ENCODE measurements around the gene CRYBB1.

Gene CRYBB1

DNA sequence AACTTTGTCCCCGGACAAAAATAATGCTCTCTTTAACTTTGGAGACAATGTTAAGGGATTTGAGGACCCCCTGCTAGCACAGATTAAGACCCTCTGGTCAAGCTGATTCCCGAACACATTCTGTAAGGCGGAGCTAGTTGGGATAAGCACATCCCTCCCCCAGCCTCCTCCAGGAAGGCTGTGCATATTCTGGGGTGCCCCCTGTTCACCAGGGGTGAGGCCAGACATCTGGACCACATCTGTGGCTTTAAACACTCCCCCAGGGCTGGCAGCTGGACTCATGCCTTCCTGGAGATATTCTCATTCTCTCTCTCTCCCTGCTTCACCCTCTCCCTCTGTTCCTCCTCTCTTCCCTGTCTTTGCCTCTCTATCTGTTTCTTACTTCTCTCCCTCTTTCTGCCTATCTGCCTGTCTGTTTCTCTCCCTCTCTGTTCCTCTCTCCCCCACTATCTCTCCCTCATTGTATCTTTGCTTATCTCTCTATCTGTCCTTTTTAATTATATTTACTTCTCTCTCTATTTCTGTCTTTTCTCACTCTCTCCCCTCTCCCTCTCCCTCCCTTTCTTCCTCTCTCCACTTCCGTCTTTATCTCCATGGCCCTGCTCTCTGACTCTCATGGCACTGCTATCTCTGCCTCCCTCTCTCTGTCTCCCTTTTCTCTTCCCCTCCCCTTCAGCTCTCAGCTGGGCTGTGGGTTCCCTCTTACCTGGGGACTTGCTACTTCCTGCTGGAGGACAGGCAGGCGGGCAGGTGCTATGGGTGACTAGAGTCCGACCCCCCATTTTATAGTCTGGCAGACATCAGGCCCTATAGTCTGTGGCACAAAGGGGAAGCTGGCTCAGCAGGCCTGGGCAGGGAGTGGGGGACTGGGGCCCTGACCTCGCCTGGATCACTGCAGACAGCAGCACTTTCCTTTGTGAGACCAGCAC, at the start of gene CRYBB1:
TSS of gene CRYBB1 (minus strand) at position 757 of the 929 bp plus-strand sequence. CDS start 1,708 bp downstream, outside the sequence.
- Histone ChIP-seq H3K27ac (ENCODE audit: low read depth, low read length) (peak within 1 kb of the TSS; percentile 29), H3K4me3 (ENCODE audit: low read length) (peak within 1 kb of the TSS; percentile 25), H3K27me3 (ENCODE audit: control insufficient read depth, low read length) (peaks cover 16% of the 10 kb centered on the region), H3K9me2 (replicated peaks; ENCODE audit: control insufficient read depth, low read length) (no peaks in the 10 kb centered on the region), H3K4me1 (ENCODE audit: control insufficient read depth, low read length) (peaks cover 41% of the 10 kb centered on the region), H3K36me3 (ENCODE audit: control insufficient read depth, low read length) (no peaks in the 10 kb centered on the region), H3K9me3 (ENCODE audit: control insufficient read depth, insufficient read depth, low read length) (no peaks in the 10 kb centered on the region), H4K20me1 (ENCODE audit: control insufficient read depth, insufficient read depth, low read depth, low read length) (no peaks in the 10 kb centered on the region), H3K79me2 (ENCODE audit: control insufficient read depth, low read length) (no peaks in the 10 kb centered on the region), H3K4me2 (ENCODE audit: low read length) (peak within 1 kb of the TSS; percentile 50), H3F3A (ENCODE audit: control insufficient read depth, insufficient read depth) (0 out of 2 replicates have a peak, but pooled peaks cover 8% of the 10 kb centered on the region)
- no peak for TF ChIP-seq EZH2phosphoT487 (IDR thresholded peaks at IDR 0.05; ENCODE audit: borderline replicate concordance, low read length)
- TF ChIP-seq, protein P1, sequence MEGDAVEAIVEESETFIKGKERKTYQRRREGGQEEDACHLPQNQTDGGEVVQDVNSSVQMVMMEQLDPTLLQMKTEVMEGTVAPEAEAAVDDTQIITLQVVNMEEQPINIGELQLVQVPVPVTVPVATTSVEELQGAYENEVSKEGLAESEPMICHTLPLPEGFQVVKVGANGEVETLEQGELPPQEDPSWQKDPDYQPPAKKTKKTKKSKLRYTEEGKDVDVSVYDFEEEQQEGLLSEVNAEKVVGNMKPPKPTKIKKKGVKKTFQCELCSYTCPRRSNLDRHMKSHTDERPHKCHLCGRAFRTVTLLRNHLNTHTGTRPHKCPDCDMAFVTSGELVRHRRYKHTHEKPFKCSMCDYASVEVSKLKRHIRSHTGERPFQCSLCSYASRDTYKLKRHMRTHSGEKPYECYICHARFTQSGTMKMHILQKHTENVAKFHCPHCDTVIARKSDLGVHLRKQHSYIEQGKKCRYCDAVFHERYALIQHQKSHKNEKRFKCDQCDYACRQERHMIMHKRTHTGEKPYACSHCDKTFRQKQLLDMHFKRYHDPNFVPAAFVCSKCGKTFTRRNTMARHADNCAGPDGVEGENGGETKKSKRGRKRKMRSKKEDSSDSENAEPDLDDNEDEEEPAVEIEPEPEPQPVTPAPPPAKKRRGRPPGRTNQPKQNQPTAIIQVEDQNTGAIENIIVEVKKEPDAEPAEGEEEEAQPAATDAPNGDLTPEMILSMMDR (IDR thresholded peaks at IDR 0.05; ENCODE audit: low read depth, low read length, poor library complexity, severe bottlenecking): no peak

DNA sequence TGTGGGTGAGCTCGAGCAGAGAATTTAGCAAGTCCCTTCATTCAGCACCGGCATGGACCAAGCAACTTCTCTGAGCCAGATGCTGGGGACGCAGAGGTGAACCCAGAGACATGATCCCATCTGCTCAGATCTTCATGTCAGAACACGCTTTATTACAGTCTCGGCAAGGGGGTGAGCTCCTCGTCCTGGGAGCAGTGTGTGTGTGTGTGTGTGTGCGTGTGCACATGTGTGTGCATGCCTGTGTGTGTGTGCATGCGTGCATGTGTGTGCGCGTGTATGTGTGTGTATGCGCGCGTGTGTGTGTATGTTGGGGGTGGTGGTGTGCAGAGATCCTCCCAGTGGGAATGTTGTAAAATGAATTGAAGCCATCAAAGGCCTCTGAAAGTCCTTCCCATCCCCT, 49.3 kb upstream of the CRYBB1 start:
- H3K27ac ChIP-seq (ENCODE audit: low read depth, low read length): no peak overlapping the region
- peaks cover 100% of the 10 kb centered on the region for H3K4me1 ChIP-seq (ENCODE audit: control insufficient read depth, low read length)
- H3K9me3 ChIP-seq (ENCODE audit: control insufficient read depth, insufficient read depth, low read length): no peaks in the 10 kb centered on the region
- no peaks in the 10 kb centered on the region for H4K20me1 ChIP-seq (ENCODE audit: control insufficient read depth, insufficient read depth, low read depth, low read length)
- H3F3A ChIP-seq (ENCODE audit: control insufficient read depth, insufficient read depth): peaks cover 25% of the 10 kb centered on the region
- no peaks in the 10 kb centered on the region for H3K36me3 ChIP-seq (ENCODE audit: control insufficient read depth, low read length)
- no peaks in the 10 kb centered on the region for H3K27me3 ChIP-seq (ENCODE audit: control insufficient read depth, low read length)
- no peaks in the 10 kb centered on the region for H3K9me2 ChIP-seq (replicated peaks; ENCODE audit: control insufficient read depth, low read length)
- no peaks in the 10 kb centered on the region for H3K79me2 ChIP-seq (ENCODE audit: control insufficient read depth, low read length)
- H3K4me3 ChIP-seq (ENCODE audit: low read length): no peak overlapping the region
- TF ChIP-seq EZH2phosphoT487 (IDR thresholded peaks at IDR 0.05; ENCODE audit: borderline replicate concordance, low read length): no peak
- TF ChIP-seq, protein P1 (IDR thresholded peaks at IDR 0.05; ENCODE audit: low read depth, low read length, poor library complexity, severe bottlenecking): no peak
- peak overlapping the region; percentile 30 for H3K4me2 ChIP-seq (ENCODE audit: low read length)

DNA sequence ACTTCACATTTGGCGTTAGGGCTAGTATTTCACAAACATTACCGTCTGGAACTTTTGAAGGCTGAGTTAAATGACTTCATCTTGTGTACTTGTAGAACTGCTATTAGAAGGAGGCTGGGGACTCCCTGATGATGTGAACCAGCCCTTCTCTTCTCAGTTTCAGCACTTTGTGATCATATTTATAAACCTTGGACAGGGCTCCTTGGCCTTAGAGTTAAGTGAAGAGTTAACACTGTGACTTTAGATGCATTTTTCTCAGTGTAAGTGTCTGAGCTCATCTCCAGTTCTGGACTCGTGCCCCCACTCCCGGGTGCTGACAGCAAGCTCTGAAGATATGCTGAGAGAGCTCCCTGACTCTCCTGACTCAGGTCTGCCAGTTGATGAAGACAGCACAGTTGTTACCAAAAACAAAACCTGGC, 48.0 kb upstream of the CRYBB1 start:
- Histone ChIP-seq H3K79me2 (ENCODE audit: control insufficient read depth, low read length) (no peaks in the 10 kb centered on the region), H3F3A (ENCODE audit: control insufficient read depth, insufficient read depth) (peaks cover 26% of the 10 kb centered on the region), H3K4me2 (ENCODE audit: low read length) (peak overlapping the region; percentile 70; the same call in 1 of the 2 replicates), H4K20me1 (ENCODE audit: control insufficient read depth, insufficient read depth, low read depth, low read length) (no peaks in the 10 kb centered on the region), H3K36me3 (ENCODE audit: control insufficient read depth, low read length) (no peaks in the 10 kb centered on the region), H3K9me3 (ENCODE audit: control insufficient read depth, insufficient read depth, low read length) (no peaks in the 10 kb centered on the region), H3K4me1 (ENCODE audit: control insufficient read depth, low read length) (peaks cover 97% of the 10 kb centered on the region), H3K4me3 (ENCODE audit: low read length) (no peak overlapping the region), H3K27me3 (ENCODE audit: control insufficient read depth, low read length) (no peaks in the 10 kb centered on the region), H3K9me2 (replicated peaks; ENCODE audit: control insufficient read depth, low read length) (no peaks in the 10 kb centered on the region), H3K27ac (ENCODE audit: low read depth, low read length) (no peak overlapping the region)
- TF ChIP-seq, protein P1 (IDR thresholded peaks at IDR 0.05; ENCODE audit: low read depth, low read length, poor library complexity, severe bottlenecking): peak; percentile 22
- no peak for TF ChIP-seq EZH2phosphoT487 (IDR thresholded peaks at IDR 0.05; ENCODE audit: borderline replicate concordance, low read length)
